ENCODE data around the gene TMEM150B.

TMEM150B gene

GRCh38 chr19:55322204-55322885 is 2.8 kb downstream of the TMEM150B start:
- H2AFZ ChIP-seq (ENCODE audit: low read depth, low read length) = no peak overlapping the region
- no peak overlapping the region for H2BK15ac ChIP-seq (ENCODE audit: low read depth, poor library complexity, severe bottlenecking)
- no peak overlapping the region for H2BK120ac ChIP-seq (ENCODE audit: low read depth, low read length)
- DNase-seq = no peak
- H2BK5ac ChIP-seq (ENCODE audit: low read depth, low read length, poor library complexity, severe bottlenecking) = no peak overlapping the region
- H2BK12ac ChIP-seq (ENCODE audit: low read length in 2 of 2) = no peak overlapping the region
- H3K27ac ChIP-seq (ENCODE audit: low read length, poor library complexity, severe bottlenecking) = no peak overlapping the region
- no peak overlapping the region for H3K4ac ChIP-seq (ENCODE audit: low read depth in 1 of 2, low read length in 2 of 2)
- no peak overlapping the region for H3K4me3 ChIP-seq (ENCODE audit: insufficient read depth in 1 of 2, low read depth in 1 of 2, low read length in 2 of 2)
- H3K9me3 ChIP-seq (ENCODE audit: control insufficient read depth, low read length) = no peaks in the 10 kb centered on the region
- H3K36me3 ChIP-seq (ENCODE audit: control insufficient read depth in 1 of 2, insufficient read depth in 2 of 2, low read depth in 1 of 2, low read length in 2 of 2) = no peaks in the 10 kb centered on the region
- H3K4me2 ChIP-seq (ENCODE audit: low read length, poor library complexity, severe bottlenecking) = no peak overlapping the region
- peaks cover 7% of the 10 kb centered on the region for H3K4me1 ChIP-seq (ENCODE audit: control insufficient read depth, insufficient read depth, low read depth, low read length)
- H3K14ac ChIP-seq (ENCODE audit: low read length in 2 of 2) = no peak overlapping the region
- no peaks in the 10 kb centered on the region for H3K79me1 ChIP-seq (replicated peaks; ENCODE audit: low read length, poor library complexity, severe bottlenecking)
- H3K27me3 ChIP-seq (ENCODE audit: control insufficient read depth in 1 of 2, insufficient read depth in 1 of 2, low read length in 2 of 2) = peaks cover 8 to 33% of the 10 kb centered on the region in 2 experiments
- no peak overlapping the region for H3K18ac ChIP-seq (ENCODE audit: low read depth in 1 of 2, low read length in 2 of 2)
- no peak overlapping the region for H2AK5ac ChIP-seq (ENCODE audit: low read length, severe bottlenecking)
- H4K91ac ChIP-seq (ENCODE audit: low read length) = no peak overlapping the region
- H4K8ac ChIP-seq (ENCODE audit: low read length) = no peak overlapping the region
- 80% methylated on average over 11 of the region's 12 CpGs for WGBS
- H3K9ac ChIP-seq (ENCODE audit: low read length) = no peak overlapping the region
- H3K23ac ChIP-seq (ENCODE audit: low read length in 2 of 2) = no peak overlapping the region

GRCh38 chr19:55321466-55322137 is 3.5 kb downstream of the TMEM150B start:
- Histone ChIP-seq H3K18ac (ENCODE audit: low read depth in 1 of 2, low read length in 2 of 2) (no peak overlapping the region), H2BK12ac (ENCODE audit: low read length in 2 of 2) (no peak overlapping the region), H4K91ac (ENCODE audit: low read length) (no peak overlapping the region), H3K79me1 (replicated peaks; ENCODE audit: low read length, poor library complexity, severe bottlenecking) (no peaks in the 10 kb centered on the region), H2AK5ac (ENCODE audit: low read length, severe bottlenecking) (no peak overlapping the region), H3K14ac (ENCODE audit: low read length in 2 of 2) (no peak overlapping the region), H3K4me3 (ENCODE audit: insufficient read depth in 1 of 2, low read depth in 1 of 2, low read length in 2 of 2) (no peak overlapping the region), H3K9ac (ENCODE audit: low read length) (no peak overlapping the region), H3K23ac (ENCODE audit: low read length in 2 of 2) (no peak overlapping the region), H3K4me2 (ENCODE audit: low read length, poor library complexity, severe bottlenecking) (no peak overlapping the region), H3K4ac (ENCODE audit: low read depth in 1 of 2, low read length in 2 of 2) (no peak overlapping the region), H3K4me1 (ENCODE audit: control insufficient read depth, insufficient read depth, low read depth, low read length) (peaks cover 7% of the 10 kb centered on the region), H2BK15ac (ENCODE audit: low read depth, poor library complexity, severe bottlenecking) (no peak overlapping the region), H3K36me3 (ENCODE audit: control insufficient read depth in 1 of 2, insufficient read depth in 2 of 2, low read depth in 1 of 2, low read length in 2 of 2) (no peaks in the 10 kb centered on the region), H3K27me3 (ENCODE audit: control insufficient read depth in 1 of 2, insufficient read depth in 1 of 2, low read length in 2 of 2) (peaks cover 8 to 33% of the 10 kb centered on the region in 2 experiments), H4K8ac (ENCODE audit: low read length) (no peak overlapping the region), H2BK5ac (ENCODE audit: low read depth, low read length, poor library complexity, severe bottlenecking) (no peak overlapping the region), H2AFZ (ENCODE audit: low read depth, low read length) (no peak overlapping the region), H2BK120ac (ENCODE audit: low read depth, low read length) (no peak overlapping the region), H3K27ac (ENCODE audit: low read length, poor library complexity, severe bottlenecking) (no peak overlapping the region), H3K9me3 (ENCODE audit: control insufficient read depth, low read length) (no peaks in the 10 kb centered on the region)
- WGBS = 75% methylated on average over 6 of the region's 9 CpGs
- no peak for DNase-seq

DNA sequence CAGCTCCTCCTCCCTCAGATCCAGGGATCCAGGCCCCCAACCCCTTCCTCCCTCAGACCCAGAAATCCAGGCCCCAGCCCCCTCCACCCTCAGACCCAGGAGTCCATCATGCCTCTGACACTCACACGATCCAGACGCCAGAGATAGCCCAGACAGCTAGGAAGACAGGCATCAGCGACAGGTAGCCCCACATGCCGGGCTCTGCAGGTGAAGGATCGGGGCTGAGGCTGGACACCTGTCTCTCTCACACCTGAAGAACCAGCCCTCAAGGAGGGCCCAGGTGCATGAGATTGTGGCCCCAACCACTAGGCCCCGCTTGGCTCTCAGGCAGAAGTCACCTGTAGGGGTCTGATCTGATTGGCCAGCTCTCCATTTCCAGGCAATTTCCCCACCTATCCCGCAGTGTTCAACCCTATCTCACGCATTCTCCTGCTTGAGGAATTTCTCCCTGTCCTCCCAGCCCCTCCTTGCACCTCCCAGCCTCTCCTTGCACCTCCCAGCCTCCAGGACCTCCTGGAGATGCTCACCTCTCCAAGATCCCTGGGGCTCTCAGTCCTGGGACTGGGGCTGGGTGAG is 4.2 kb downstream of the TMEM150B start:
- H3K27ac ChIP-seq (ENCODE audit: low read length, poor library complexity, severe bottlenecking) = no peak overlapping the region
- H4K91ac ChIP-seq (ENCODE audit: low read length) = no peak overlapping the region
- peaks cover 7% of the 10 kb centered on the region for H3K4me1 ChIP-seq (ENCODE audit: control insufficient read depth, insufficient read depth, low read depth, low read length)
- no peak overlapping the region for H3K23ac ChIP-seq (ENCODE audit: low read length in 2 of 2)
- no peak overlapping the region for H3K14ac ChIP-seq (ENCODE audit: low read length in 2 of 2)
- no peak overlapping the region for H2BK120ac ChIP-seq (ENCODE audit: low read depth, low read length)
- no peak overlapping the region for H3K4me3 ChIP-seq (ENCODE audit: insufficient read depth in 1 of 2, low read depth in 1 of 2, low read length in 2 of 2)
- H3K9ac ChIP-seq (ENCODE audit: low read length) = no peak overlapping the region
- H3K36me3 ChIP-seq (ENCODE audit: control insufficient read depth in 1 of 2, insufficient read depth in 2 of 2, low read depth in 1 of 2, low read length in 2 of 2) = no peaks in the 10 kb centered on the region
- 90% methylated on average over 8 of the region's 8 CpGs for WGBS
- no peak overlapping the region for H2BK5ac ChIP-seq (ENCODE audit: low read depth, low read length, poor library complexity, severe bottlenecking)
- H2AK5ac ChIP-seq (ENCODE audit: low read length, severe bottlenecking) = no peak overlapping the region
- no peak overlapping the region for H3K4ac ChIP-seq (ENCODE audit: low read depth in 1 of 2, low read length in 2 of 2)
- DNase-seq = no peak
- no peaks in the 10 kb centered on the region for H3K79me1 ChIP-seq (replicated peaks; ENCODE audit: low read length, poor library complexity, severe bottlenecking)
- no peak overlapping the region for H2BK12ac ChIP-seq (ENCODE audit: low read length in 2 of 2)
- H2BK15ac ChIP-seq (ENCODE audit: low read depth, poor library complexity, severe bottlenecking) = no peak overlapping the region
- no peak overlapping the region for H3K4me2 ChIP-seq (ENCODE audit: low read length, poor library complexity, severe bottlenecking)
- no peak overlapping the region for H4K8ac ChIP-seq (ENCODE audit: low read length)
- peaks cover 8 to 33% of the 10 kb centered on the region in 2 experiments for H3K27me3 ChIP-seq (ENCODE audit: control insufficient read depth in 1 of 2, insufficient read depth in 1 of 2, low read length in 2 of 2)
- no peak overlapping the region for H3K18ac ChIP-seq (ENCODE audit: low read depth in 1 of 2, low read length in 2 of 2)
- H2AFZ ChIP-seq (ENCODE audit: low read depth, low read length) = no peak overlapping the region
- H3K9me3 ChIP-seq (ENCODE audit: control insufficient read depth, low read length) = peaks cover 3% of the 10 kb centered on the region

DNA sequence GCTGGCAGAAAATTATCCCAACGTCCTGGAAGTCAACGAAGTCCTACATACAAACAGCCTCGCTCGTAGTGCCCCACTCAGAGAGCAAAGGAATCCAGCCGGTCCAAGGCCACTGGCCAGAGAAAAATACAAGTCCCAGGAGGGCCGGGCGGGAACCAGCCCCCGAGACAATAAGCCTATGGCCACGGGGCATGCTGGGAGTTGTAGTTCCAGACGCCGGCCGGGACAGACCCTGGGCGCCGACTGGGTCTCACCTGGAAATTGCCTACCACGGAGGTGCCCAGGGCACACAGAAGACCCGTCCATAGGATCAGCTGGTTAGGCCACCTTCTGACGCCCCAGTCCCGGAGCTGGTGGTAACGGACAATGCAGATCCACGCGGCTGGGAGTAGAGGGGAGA is 5.4 kb downstream of the TMEM150B start:
- H3K27ac ChIP-seq (ENCODE audit: low read length, poor library complexity, severe bottlenecking) = no peak overlapping the region
- no peak overlapping the region for H2AK5ac ChIP-seq (ENCODE audit: low read length, severe bottlenecking)
- H2BK15ac ChIP-seq (ENCODE audit: low read depth, poor library complexity, severe bottlenecking) = no peak overlapping the region
- no peaks in the 10 kb centered on the region for H3K36me3 ChIP-seq (ENCODE audit: control insufficient read depth in 1 of 2, insufficient read depth in 2 of 2, low read depth in 1 of 2, low read length in 2 of 2)
- peaks cover 3% of the 10 kb centered on the region for H3K9me3 ChIP-seq (ENCODE audit: control insufficient read depth, low read length)
- H3K4me2 ChIP-seq (ENCODE audit: low read length, poor library complexity, severe bottlenecking) = peak overlapping the region; percentile 35
- peaks cover 8 to 33% of the 10 kb centered on the region in 2 experiments for H3K27me3 ChIP-seq (ENCODE audit: control insufficient read depth in 1 of 2, insufficient read depth in 1 of 2, low read length in 2 of 2)
- no peak overlapping the region for H2BK12ac ChIP-seq (ENCODE audit: low read length in 2 of 2)
- no peak overlapping the region for H3K4ac ChIP-seq (ENCODE audit: low read depth in 1 of 2, low read length in 2 of 2)
- 20% methylated on average over 21 of the region's 21 CpGs for WGBS
- H3K18ac ChIP-seq (ENCODE audit: low read depth in 1 of 2, low read length in 2 of 2) = no peak overlapping the region
- H2AFZ ChIP-seq (ENCODE audit: low read depth, low read length) = no peak overlapping the region
- peaks cover 5% of the 10 kb centered on the region for H3K4me1 ChIP-seq (ENCODE audit: control insufficient read depth, insufficient read depth, low read depth, low read length)
- H3K9ac ChIP-seq (ENCODE audit: low read length) = peak overlapping the region; percentile 29
- no peak overlapping the region for H4K91ac ChIP-seq (ENCODE audit: low read length)
- peak; percentile 50 for DNase-seq
- no peak overlapping the region for H3K23ac ChIP-seq (ENCODE audit: low read length in 2 of 2)
- peak overlapping the region; percentile 8 for H4K8ac ChIP-seq (ENCODE audit: low read length)
- no peak overlapping the region for H3K14ac ChIP-seq (ENCODE audit: low read length in 2 of 2)
- H2BK5ac ChIP-seq (ENCODE audit: low read depth, low read length, poor library complexity, severe bottlenecking) = no peak overlapping the region
- H3K79me1 ChIP-seq (replicated peaks; ENCODE audit: low read length, poor library complexity, severe bottlenecking) = no peaks in the 10 kb centered on the region
- no peak overlapping the region for H2BK120ac ChIP-seq (ENCODE audit: low read depth, low read length)
- H3K4me3 ChIP-seq (ENCODE audit: insufficient read depth in 1 of 2, low read depth in 1 of 2, low read length in 2 of 2) = no peak overlapping the region
